HG03103 (cell line): ENCODE data around the gene SPTY2D1.
A peak's percentile ranks its signal among the peaks of the same experiment; 100 is the strongest.
"Not testable (repeated sequence)": the region's sequence is repeated elsewhere in the genome, so short reads cannot be mapped to it uniquely, and the experiment has no call there.

Source experiments
- ATAC-seq: cut with Tn5 transposase; IDR thresholded peaks from one replicate; pipeline ENCODE4 v1.9.1; 2021; ENCODE audit warnings: low read depth; ENCODE audit not compliant: unreplicated experiment

Gene SPTY2D1

DNA sequence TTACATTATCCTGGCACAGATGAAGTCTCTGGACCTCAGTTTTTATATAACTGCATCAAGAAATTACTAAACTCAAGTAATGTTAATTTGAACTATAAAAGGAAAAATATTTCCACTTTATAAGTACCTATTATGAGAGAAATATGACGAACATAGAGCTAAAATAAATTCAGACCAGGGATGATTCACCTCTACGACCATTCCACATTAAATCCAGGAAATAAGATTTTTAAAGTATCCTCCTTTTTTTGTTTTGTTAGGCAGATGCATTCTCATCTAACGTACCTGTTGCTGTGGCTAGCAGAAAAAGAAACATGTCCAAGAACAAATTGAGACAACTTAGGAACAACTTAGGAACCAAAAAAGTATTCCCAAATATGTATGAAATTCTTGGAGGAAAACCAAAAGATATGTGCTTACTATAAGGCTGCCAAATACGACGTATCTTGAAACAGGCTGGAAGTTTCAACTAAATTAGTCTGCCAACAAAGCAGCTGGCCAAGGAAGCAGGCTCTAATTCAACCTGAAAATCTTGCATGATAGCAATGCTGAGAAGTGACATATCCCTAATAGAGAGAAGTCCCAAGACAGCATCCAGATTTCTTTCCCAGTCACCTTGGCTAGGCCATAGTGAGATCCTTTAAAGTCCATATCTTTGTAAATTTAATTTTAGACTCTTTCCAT, 15.7 kb downstream of the SPTY2D1 start:
- ATAC-seq, result no peak

DNA sequence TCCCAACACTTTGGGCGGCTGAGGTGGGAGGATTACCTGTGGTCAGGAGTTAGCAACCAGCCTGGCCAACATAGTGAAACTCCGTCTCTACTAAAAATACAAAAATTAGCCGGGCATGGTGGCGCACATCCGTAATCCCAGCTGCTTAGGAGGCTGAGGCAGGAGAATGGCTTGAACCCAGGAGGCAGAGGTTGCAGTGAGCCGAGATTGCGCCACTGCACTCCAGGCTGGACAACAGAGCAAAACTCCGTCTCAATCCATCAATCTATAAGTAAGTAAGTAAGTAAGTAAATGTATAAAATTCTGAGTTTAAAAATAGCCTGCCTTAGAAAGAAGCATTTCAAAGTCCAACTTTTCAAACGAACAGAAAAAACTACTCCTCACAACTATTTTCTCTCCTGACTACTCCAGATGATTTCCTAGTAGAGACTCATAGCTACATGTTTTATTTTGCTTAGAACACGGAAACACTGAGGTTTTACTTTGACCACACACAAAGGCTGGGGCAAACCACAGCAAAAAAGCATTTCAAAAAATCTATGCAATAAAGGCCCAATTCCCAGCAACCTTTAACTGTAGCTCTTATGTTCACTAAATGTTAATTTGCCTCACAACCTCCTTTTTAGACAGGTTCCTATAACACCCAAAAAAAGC, 16.3 kb downstream of the SPTY2D1 start:
- ATAC-seq, result no peak

DNA sequence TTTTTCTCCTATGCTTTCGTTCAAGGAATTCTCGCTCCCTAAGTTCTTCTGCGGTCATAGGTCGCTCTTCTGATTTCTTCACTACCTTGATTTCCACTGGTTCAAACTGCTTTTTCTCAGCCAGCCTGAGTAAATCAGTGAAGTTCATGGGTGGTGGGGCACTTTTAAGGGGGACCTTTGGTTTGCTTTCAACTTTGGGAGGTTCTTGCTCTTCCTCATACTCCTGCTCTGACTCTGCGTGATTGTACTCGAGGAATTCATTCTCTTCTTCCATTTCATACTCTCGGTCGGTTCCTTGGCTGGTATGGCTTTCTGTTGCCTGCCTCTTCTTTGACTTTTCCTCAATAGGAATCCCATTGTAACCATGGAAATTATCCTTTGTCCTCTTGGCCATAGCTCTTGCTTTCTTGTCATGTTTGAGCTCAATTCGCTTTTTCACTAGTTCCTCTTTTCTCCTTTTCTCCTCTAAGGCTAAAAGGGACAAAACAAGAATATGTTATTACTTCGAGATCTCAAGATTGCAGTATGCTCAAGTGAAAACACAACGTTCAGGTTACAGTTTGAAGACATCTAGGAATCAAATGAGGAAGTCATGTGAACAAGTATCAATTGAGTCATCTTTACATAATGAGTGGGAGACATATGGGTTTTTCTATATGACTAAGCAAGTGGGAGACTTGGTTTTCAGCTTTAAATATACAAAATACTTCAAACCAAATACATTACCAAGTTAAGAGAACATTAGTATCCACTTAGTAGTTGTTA, 18.3 kb downstream of the SPTY2D1 start:
- peak; percentile 94 for ATAC-seq

DNA sequence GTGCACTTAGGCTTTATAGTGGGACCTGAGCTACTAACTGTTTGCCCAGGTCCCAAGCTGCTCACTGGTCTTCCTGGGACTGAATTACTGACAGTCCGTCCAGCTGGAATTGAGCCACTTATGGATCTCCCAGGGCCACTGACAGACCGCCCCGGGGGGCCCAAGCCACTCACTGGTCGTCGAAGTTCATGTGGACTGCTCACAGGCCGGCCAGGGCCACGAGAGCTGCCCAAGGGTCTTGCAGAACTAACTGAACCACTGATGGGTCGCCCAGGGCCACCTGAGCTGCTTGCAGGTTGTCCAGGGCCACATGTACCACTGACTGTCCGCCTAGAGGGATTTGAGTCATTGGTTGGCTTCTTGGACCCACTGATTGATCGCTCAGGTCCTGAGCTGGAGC, 19.5 kb downstream of the SPTY2D1 start:
- ATAC-seq, result no peak

DNA sequence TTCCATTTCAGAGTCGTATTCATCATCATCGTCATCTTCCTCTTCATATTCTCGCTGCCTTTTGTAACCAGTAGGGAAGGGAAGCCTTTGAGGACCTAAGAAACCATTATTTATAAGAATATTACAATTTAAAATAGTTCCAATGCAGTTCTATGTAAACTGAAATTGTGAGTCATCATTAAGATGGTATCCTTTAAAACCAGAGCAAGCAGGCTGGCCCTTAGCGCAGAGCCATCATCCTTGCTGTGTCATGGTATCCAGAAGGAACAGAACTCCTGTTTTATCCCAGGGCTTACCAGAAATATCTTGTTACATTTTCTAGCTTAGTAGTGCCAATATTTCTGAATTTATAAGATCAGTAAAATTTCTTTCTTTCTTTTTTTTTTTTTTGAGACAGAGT, 21.7 kb downstream of the SPTY2D1 start:
- ATAC-seq, result no peak

DNA sequence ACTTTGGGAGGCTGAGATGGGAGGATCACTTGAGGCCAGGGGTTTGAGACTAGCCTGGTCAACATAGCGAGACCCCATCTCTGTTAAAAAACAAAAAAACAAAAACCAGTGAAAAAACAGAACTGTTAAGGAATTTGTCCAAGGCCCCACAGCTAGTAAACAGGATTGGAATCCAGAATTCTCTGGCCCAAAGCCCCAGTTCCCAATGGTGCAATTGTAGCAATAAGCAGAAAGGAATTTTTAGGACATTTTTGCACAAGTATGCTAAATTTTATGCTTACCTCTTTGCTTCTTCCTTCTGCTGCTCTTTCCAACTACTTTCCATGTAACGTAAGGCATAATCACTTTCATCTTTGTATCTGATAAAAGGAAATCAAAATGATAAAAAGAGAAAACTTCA, 22.9 kb downstream of the SPTY2D1 start:
- ATAC-seq, result no peak

DNA sequence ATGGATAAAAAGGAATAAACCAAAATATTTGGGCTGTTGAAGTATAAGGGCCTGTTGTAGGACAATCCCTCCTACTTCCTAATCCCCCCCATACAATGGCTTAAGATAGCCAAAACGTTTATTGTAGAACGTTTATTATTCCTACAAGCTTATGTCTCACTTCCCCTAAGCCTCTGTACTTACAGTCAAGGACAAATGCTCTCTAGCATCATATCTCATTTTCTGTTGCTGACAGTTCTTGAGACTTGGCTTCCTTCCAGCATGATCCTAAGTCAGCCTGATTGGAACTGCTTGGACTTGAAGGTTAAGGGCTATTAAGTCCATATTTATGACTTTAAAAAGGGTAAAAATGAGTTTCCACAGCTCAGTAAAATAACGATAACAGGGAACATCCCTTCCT, 25.8 kb downstream of the SPTY2D1 start:
- no peak for ATAC-seq

DNA sequence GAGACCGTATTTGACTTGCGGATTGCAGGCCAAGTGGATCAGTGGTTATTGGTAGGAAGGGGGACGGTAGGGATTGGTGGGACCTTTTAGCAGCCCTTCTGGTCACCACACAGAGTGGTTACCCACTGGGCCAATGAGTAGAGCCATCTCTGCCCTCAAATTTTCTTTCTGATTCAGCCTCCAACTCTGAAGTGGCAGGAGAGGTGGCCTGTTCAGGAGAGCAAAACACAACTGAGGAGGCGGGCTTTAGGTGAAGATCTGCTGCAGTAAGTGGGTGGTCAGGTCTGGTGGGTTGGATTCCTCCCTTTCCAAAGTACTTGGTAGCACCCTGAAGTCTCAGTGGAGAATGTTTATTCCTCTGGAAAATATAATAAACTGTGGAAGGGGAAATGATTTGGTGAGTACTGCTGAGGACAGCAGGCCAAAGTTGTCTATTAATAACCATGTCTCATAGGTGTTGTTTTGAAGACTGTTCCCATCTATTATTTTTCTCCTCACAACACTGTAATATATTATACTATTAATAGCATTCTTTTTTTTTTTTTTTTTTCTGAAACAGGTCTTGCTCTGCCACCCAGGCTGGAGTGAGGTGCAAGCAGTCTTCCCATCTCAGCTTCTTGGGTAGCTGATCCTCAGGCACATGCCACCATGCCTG, 33.1 kb downstream of the SPTY2D1 start:
- no peak for ATAC-seq

DNA sequence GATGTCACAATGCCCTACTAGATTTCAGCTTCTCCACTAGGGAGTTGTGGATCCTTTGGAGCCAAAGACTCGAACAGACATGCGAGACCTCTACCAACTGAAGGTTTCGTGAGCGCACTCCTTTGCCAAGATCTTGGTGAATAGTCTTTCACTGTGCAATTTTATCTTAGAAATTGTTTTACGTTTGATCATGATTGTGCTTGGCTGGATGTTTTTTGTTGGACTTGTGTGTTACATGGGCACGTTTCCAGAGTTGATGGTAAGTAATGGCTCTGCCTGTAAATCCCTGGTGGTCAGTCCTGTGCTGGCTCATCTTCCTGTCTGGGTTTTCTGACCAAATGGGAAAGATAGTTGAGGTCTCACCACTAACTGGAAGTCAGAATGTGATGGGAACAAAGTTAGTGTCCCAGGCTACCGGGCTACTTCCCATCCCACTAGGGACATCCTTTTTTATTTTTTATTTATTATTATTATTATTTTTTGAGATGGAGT, 34.4 kb downstream of the SPTY2D1 start, which contains the start of gene MISFA:
Gene MISFA, plus strand, starts transcription at position 51 of the 492 bp plus-strand sequence. Its CDS starts 140 bp downstream, at position 191.
- ATAC-seq, result no peak

DNA sequence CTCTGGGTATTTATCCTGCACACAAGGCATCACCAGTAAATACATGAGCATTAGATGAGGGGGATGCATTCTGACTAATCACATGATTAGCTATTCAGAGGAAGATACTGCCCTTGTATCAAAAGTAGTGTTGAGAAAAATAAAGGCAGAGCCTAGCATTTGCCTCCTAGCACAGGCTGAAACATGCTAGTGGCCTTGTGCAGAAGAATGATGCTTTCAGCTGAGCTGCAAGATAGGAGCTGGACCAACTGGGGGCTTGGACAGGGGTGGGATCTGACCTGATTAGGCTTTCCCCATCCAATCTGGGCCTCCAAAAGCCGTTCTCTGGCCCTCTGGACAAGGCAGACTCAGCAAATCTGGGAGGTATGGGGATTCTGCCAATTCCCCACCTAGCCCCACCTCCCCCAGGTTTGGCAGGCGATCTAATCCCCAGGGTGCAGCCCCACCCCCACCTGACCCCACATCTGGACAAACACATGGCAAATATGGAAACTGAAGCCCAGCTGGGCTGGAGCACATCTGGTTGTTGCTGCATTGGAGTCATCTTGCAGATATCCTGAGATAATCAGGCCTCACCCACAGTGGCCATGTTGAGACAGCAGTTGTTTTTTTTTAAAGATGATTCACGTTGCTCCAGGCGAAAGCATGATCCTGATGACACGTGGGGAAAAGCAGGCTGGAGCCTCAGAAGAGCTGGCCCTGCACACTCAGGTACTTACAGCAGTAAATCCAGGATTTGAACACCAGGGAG, 39.0 kb downstream of the SPTY2D1 start:
- no peak for ATAC-seq

DNA sequence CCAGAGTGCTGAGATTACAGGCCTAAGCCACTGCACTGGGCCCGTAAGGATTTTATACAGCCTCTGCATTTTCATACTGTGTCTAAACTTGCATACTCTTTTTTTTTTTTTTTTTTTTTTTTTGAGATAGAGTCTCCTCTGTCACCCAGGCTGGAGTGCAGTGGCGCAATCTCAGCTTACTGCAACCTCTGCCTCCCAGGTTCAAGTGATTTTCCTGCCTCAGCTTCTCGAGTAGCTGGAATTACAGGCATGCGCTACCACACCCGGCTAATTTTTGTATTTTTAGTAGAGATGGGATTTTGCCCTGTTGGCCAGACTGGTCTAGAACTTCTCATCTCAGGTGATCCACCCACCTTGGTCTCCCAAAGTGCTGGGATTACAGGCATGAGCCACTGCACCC, 40.1 kb downstream of the SPTY2D1 start:
- ATAC-seq, result not testable (repeated sequence)

DNA sequence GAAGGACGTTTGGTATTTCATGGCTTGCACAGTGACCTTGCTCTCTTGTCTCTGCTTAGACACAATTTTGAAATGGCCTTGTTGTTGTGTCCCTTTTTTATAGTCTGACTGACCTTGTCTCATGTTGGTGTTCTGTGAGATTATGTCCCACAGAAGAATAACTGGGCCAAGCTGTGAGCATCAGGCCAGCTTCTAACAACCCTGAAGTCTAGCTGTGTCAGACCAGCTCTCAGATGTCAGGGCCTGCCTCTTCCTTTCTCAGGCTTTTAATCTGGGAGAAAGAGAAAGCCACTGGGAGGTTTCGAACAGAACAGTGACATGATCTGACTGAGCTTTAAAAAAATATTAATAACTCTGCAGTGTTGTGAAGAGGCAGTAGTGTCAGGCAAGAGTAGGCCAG, 43.6 kb downstream of the SPTY2D1 start:
- ATAC-seq, result no peak

DNA sequence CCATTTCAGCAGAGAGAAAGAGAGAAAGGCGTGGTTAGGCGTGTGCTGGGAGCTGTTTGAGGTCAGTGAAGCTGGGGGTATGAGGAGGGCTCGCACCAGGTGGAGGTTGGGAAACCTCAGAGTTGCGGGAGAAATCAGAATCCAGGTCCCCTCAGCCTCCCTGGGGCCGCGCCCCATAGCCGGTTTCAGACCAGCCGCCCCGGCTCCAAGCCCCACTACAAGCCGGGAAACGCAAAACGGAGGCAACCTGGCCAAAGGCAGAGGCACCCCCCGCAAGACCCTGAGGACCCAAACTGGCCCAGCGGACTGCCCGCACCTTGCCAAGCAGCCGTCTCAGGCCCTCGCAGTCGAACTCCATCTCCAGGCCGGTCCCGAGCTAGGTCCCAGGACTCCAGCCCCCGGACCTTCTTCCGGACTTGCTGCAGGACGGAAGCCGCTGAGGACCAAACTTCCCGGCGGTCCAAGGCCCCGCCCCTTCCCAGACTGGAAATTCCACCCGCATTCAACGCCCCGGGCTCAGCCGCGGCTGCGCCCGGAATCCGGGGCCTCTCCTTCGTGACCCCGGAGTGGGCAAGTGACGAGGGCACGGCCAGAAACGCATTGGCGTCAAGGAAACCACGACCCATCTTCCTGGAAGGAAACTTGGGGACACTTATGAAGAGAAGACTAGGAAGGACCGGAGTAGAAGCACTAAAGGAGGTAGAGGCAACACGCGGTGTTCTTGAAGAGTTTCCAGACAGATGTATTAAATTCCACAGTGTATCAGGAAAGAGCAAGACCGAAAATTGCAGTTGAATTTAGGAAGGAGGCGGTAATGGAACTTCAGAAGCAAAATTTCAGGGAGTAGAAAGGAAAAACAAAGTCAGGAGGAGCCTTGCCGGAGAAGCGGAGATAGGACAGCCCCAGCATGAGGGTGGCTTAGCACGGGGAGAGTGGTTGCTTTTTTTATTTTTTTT, 45.6 kb downstream of the SPTY2D1 start, which contains the start of gene UEVLD:
Gene UEVLD, minus strand, starts transcription at position 438 of the 956 bp plus-strand sequence. Its CDS starts 80 bp downstream, at position 358.
- peak; percentile 37 for ATAC-seq

DNA sequence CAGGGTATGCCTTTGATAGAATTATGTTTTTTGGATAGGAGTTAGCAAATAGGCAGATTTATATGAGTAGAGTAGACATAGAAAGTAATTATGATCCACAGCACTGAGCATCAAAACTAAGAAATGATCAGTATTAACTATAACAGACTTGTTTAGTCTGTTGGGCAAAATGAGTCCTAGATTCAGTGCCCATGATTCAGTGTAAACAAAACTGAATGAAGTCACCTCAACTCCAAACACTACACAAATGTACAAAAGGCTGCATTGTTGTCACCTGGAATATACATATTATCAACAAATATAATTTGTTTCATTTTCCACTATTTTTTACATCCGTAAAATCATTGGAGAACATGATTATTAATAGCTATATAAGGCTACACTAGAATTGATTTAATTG, 52.3 kb downstream of the SPTY2D1 start:
- no peak for ATAC-seq

DNA sequence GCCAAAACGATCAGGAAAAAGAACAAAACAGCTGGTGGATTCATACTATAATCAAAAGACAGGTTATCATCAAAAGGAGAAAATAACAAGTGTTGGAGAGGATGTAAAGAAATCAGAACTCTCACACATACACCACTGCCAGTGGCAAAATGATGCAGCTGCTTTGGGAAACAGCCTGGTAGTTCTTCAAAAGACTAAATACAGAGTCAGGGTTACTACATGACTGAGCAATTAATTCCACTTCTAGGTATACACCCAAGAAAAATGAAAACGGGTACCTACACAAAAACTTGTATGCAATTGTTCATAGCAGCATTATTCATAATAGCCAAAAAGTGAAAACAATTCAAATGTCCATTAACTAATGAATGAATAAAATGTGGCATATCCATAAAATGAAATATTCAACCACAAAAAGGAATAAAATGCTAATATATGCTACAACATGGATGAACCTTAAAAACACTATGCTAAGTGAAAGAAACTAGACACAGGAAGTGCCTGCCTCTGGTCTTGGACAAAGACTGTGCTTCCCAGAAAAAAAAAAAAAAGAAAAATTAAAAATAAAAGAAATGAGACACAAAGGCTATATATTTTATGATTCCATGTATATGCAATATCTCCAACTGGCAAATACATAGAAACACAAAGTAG, 53.9 kb downstream of the SPTY2D1 start:
- no peak for ATAC-seq

DNA sequence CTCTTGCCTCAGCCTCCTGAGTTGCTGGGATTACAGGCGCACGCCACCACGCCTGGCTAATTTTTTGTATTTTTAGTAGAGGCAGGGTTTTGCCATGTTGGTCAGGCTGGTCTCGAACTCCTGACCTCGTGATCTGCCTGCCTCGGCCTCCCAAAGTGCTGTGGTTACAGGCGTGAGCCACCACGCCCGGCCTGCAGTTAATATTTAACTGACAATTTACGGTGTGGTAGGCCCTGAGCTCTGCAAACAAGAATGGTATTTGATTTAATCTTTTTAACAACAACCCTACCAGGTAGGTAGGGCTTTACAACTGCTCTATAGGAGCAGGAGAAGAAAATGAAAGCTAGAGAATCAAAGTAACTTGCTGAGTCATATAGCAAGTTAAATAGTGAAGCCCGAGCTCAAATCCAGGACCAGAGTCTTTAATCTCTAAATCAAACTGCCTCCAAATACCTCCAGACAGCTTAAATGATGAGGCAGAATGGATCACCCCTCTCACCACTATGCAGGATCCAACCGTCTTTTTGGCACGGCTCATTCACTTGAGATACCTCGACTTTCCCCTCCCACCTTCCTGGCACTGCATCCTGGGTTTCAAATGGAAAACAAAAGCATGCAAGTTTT, 55.1 kb downstream of the SPTY2D1 start:
- no peak for ATAC-seq

DNA sequence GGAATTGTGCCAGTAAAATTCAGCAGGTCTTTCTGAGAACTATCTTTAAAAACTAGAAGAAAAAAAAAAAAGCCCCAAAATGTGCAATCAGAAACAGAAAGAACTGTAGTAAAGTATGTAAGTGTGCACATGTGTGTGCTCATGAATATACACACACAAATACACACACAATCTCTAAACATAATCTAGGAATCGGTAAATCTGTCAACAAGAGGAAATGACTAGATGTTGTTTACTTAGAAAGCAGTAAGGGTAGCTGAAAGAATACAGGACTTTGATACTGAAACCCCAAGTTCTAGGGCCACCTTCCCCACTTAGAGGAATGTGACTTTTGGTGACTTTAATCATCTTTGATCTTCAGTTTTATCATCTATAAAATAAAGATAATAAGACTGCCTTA, 58.8 kb downstream of the SPTY2D1 start:
- ATAC-seq, result no peak

DNA sequence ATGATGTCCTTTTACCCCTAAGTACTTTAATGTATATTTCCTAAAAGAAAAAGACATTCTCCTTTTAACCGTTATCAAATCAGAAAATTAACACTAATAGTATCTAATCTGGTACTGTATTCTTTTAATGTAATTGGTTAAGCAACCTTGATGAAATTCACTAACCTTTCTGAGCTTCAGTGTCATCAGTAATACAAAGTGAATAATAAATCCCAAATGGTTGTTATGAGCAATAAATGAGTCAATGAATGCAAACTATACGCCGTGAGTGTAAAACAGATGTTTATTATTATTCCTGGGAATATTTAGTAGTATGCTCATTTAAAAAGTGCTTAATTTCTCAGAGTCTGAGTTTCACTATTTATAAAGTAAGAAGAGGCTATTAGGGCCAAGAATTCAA, 67.1 kb downstream of the SPTY2D1 start:
- ATAC-seq, result no peak
